Measurements from ENCODE around the gene WDR46.

DNA sequence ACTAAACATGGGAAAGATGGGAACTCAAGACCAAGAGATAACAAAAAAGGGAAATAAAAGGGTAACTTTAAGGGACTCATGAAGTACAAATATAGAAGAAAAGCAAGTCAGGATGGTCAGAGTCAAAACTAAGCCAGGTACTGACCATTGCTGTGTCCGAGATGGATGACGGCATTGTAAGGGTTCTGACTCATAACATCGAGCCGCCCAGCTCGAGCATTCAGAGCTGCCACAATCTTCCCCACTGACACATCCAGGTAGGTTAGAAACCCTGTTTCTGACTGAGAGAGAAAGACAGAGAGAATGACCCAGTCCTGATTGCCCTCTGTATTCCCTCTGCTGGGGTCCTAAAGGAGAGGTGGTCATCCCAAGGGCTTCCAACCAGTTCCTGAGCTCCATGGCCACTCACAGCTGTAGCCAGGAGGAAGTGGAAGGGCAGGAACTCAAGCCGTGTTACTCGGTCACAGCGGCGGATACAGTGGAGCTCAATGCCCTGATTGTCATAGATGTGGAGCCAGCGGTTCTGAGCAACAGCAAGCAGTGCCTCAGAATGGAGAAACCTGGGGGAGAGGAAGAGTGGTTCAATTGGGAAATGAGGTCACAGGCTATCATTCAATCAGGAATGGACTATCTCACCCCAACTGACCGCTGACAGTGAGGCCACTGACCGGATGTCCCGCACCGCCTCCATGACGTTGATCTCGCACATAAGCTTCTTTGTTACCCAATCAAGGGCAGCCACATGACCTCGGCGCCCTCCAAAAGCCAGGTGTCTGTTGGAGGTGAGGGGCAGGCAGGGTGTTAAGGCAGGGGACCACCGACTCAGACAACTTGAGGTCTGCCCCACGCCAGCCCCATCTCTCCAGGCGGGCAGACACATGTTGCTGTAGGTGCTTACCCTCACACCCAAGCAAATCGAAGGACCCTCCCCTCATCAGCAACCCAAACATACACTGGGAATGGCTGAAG, 1.8 kb downstream of the WDR46 start:
- no peak for TF ChIP-seq YY1 (IDR thresholded peaks at IDR 0.05; ENCODE audit: insufficient read depth, insufficient read length)
- TF ChIP-seq ZNF274 (IDR thresholded peaks at IDR 0.05; ENCODE audit: low read depth, low read length) = no peak
- TF ChIP-seq SUZ12 (IDR thresholded peaks at IDR 0.05; ENCODE audit: extremely low read depth, insufficient read depth, insufficient read length) = no peak

Data from NT2/D1 (cell line).